ENCODE results near the gene KCNMB4.

- TF ChIP-seq CTCF (IDR thresholded peaks at IDR 0.05) (no peak), POLR2A (IDR thresholded peaks at IDR 0.05) (no peak), EP300 (IDR thresholded peaks at IDR 0.05) (no peak)
Measured at GRCh38 chr12:70467476-70467875, 101.4 kb downstream of the KCNMB4 start.
